ENCODE results near the gene WRAP73. TPM values are rescaled to one million over a fixed set of nuclear protein-coding genes. Genes with fewer than 3 reads are reported as not detected.

WRAP73 gene
- total RNA-seq, 1 experiment from 2014 or later: 14.9 TPM

DNA sequence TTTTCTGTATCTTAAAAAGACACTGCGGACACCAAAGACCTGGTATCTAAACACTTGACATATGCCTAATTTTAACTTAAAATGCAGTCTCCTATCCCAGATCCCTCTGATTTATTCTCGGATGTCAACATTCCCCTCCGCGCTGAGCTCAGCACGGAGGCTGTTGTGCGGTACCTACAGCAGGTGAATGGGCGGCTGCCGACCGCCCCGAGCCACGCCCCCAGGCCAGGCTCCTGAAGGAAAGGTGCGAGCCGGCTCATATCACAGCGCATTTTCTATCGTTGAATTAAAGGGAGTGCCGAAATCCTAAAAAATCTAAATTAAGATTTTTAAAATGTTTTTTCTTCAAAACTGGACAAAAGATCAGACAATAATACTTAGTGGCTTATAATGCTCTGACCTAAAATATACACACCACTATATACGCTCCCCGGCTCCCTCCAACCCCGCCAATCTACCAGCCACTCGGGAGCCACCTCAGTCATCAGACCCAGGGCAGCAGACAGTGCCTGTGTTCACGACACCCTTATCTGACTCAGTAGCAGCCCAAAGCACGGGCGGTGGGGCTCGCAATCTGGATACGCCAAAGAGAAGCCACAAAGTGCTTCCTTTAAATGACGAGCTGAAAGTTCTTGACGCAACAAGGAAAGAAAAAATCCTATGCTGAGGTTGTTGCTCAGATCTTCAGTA lies 4.1 kb downstream of the WRAP73 start:
- CTCF ChIA-PET: no interaction called here
- H3K9me3 Mint-ChIP-seq (ENCODE audit: low read depth, unreplicated experiment): no peaks in the 10 kb centered on the region
- H3K4me1 Mint-ChIP-seq (ENCODE audit: low read depth, unreplicated experiment): no peaks in the 10 kb centered on the region
- H3K27me3 Mint-ChIP-seq (ENCODE audit: unreplicated experiment): peaks cover 3% of the 10 kb centered on the region
- TF ChIP-seq, protein P1, sequence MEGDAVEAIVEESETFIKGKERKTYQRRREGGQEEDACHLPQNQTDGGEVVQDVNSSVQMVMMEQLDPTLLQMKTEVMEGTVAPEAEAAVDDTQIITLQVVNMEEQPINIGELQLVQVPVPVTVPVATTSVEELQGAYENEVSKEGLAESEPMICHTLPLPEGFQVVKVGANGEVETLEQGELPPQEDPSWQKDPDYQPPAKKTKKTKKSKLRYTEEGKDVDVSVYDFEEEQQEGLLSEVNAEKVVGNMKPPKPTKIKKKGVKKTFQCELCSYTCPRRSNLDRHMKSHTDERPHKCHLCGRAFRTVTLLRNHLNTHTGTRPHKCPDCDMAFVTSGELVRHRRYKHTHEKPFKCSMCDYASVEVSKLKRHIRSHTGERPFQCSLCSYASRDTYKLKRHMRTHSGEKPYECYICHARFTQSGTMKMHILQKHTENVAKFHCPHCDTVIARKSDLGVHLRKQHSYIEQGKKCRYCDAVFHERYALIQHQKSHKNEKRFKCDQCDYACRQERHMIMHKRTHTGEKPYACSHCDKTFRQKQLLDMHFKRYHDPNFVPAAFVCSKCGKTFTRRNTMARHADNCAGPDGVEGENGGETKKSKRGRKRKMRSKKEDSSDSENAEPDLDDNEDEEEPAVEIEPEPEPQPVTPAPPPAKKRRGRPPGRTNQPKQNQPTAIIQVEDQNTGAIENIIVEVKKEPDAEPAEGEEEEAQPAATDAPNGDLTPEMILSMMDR (IDR thresholded peaks at IDR 0.05; ENCODE audit: unreplicated experiment): no peak
- no TSS peak for BruUV-seq (replicated peaks)
- intact Hi-C loops (cut with micrococcal nuclease; ENCODE audit: unreplicated experiment): no loop called here
- H3K36me3 Mint-ChIP-seq (ENCODE audit: insufficient read depth, unreplicated experiment): peaks cover 16% of the 10 kb centered on the region
- DNase-seq: no peak
- no peak overlapping the region for H3K4me3 Mint-ChIP-seq (ENCODE audit: low read depth, unreplicated experiment)
- H3K27ac Mint-ChIP-seq (ENCODE audit: unreplicated experiment): no peak overlapping the region

DNA sequence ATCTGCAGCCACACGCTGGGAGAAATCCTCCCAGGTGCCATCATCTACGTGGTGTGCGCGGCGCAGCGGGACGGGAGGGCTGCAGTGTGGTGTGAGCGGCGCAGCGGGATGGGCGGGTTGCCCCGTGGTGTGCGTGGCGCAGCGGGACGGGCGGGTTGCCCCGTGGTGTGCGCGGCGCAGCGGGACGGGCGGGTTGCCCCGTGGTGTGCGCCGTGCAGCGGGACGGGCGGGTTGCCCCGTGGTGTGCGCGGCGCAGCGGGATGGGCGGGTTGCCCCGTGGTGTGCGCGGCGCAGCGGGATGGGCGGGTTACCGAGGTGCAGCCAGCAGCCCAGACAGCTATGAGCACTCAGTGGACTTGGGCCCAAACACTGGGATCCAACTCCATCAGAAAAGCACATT lies 4.7 kb downstream of the WRAP73 start:
- no peak for DNase-seq
- Mint-ChIP-seq H3K36me3 (ENCODE audit: insufficient read depth, unreplicated experiment) (peaks cover 16% of the 10 kb centered on the region), H3K4me3 (ENCODE audit: low read depth, unreplicated experiment) (no peak overlapping the region), H3K27me3 (ENCODE audit: unreplicated experiment) (no peaks in the 10 kb centered on the region), H3K4me1 (ENCODE audit: low read depth, unreplicated experiment) (no peaks in the 10 kb centered on the region), H3K9me3 (ENCODE audit: low read depth, unreplicated experiment) (no peaks in the 10 kb centered on the region), H3K27ac (ENCODE audit: unreplicated experiment) (no peak overlapping the region)
- TF ChIP-seq, protein P1 (IDR thresholded peaks at IDR 0.05; ENCODE audit: unreplicated experiment): no peak
- CTCF ChIA-PET: no interaction called here
- BruUV-seq (replicated peaks): no TSS peak
- intact Hi-C loops (cut with micrococcal nuclease; ENCODE audit: unreplicated experiment): no loop called here

DNA sequence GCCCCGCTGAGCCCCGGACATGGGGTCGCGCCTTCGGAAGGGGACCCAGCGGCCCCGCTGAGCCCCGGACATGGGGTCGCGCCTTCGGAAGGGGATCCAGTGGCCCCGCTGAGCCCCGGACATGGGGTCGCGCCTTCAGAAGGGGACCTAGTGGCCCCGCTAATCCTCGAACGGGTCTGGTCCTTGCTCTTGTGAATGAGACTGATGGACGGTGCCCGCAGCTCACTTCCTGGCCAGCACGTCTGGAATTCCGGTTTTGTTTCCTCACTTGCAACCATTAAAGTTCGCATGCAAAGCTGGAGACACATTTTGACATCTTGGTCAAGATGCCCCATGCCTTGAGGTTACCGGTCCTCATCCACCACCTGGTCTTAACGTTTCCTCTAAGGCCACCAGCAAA lies 5.6 kb downstream of the WRAP73 start:
- TF ChIP-seq, protein P1 (IDR thresholded peaks at IDR 0.05; ENCODE audit: unreplicated experiment): no peak
- CTCF ChIA-PET: no interaction called here
- no peak for DNase-seq
- Mint-ChIP-seq H3K9me3 (ENCODE audit: low read depth, unreplicated experiment) (no peaks in the 10 kb centered on the region), H3K27me3 (ENCODE audit: unreplicated experiment) (no peaks in the 10 kb centered on the region), H3K27ac (ENCODE audit: unreplicated experiment) (no peak overlapping the region), H3K4me1 (ENCODE audit: low read depth, unreplicated experiment) (no peaks in the 10 kb centered on the region), H3K36me3 (ENCODE audit: insufficient read depth, unreplicated experiment) (peaks cover 7% of the 10 kb centered on the region), H3K4me3 (ENCODE audit: low read depth, unreplicated experiment) (no peak overlapping the region)
- intact Hi-C loops (cut with micrococcal nuclease; ENCODE audit: unreplicated experiment): no loop called here
- no TSS peak for BruUV-seq (replicated peaks)

DNA sequence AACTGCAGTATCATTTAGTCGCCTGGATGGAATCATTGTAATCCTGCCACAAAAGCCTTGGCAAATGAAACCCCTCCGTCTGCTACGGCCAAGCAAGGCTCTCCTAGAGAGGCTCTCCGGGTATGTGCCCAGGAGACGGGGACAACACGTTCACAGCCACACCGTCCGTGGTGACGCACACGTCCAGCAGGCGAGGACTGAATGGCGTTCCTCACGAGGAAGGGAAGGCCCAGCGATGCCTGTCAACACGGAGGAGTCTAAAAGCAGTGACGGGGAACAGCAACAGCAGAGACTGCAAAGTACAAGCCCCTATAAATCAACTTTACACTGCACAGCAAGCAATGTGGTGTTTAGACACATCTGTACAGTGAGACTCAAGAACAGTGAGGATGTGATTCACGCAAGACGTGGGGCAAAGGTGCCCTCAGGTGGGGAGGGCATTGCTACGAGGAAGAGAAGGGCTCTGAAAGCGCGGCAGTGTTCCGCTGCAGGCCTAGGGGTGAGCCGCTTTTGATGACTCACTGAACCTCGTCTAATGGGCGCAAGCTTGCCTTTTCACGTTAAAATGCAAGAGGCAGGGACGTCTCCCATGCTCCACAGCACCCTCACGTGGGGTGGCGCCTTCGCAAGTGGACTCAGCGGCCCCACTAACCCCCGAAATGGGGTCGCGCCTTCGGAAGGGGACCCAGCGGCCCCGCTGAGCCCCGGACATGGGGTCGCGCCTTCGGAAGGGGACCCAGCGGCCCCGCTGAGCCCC lies 6.8 kb downstream of the WRAP73 start:
- Mint-ChIP-seq H3K4me1 (ENCODE audit: low read depth, unreplicated experiment) (no peaks in the 10 kb centered on the region), H3K27me3 (ENCODE audit: unreplicated experiment) (no peaks in the 10 kb centered on the region), H3K4me3 (ENCODE audit: low read depth, unreplicated experiment) (no peak overlapping the region), H3K27ac (ENCODE audit: unreplicated experiment) (no peak overlapping the region), H3K36me3 (ENCODE audit: insufficient read depth, unreplicated experiment) (peaks cover 5% of the 10 kb centered on the region), H3K9me3 (ENCODE audit: low read depth, unreplicated experiment) (no peaks in the 10 kb centered on the region)
- no TSS peak for BruUV-seq (replicated peaks)
- DNase-seq: no peak
- CTCF ChIA-PET: no interaction called here
- TF ChIP-seq, protein P1 (IDR thresholded peaks at IDR 0.05; ENCODE audit: unreplicated experiment): no peak
- intact Hi-C loops (cut with micrococcal nuclease; ENCODE audit: unreplicated experiment): no loop called here
